ENCODE data around the gene AJAP1. TPM values are rescaled to one million over a fixed set of nuclear protein-coding genes. Genes with fewer than 3 reads are reported as not detected.

AJAP1 gene
- total RNA-seq, 1 donor from 2014 or later = 0.17 TPM

DNA sequence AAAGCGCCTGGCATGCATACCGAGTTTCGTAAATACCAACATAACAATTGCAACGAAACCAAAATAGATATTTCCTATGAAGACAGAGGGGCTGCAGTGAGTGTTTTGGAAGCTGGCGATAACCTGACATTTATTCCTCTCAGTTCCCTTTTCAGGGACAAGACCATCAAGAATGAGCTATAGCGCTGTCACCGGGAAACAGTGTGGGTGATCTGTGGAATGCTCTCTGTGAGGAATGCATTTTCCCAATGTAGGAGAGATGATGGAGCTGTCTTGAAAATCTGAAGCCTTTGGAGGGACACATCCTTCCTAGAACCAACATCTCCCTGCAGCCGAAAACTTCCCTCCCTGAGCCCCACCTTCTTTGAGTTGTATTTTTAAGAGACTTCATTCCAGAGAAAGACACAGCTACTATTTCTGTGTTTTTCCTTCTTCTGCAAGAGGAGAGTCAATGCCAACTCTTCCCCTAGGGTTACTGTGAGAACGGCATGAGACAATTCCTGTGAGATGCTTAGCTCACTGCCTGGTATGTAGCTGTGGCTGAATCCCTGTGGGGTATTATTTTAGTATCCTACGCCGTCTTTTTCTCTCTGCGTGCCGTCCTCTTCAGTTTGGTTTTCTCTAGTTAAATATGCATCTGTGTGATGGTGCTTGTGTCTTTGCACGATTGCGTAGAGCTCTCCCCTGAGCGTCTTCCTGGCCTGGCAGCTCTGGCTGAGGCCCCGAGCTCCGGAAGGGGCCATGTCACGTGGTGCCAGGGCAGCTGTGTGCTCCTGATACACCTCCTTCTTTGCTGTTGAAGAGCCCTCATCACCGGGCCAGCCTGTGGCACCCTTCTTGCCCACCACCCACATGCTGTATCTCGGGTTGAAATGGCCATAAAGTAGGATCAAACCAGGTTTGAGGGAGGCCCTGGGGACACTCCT lies 45.2 kb downstream of the AJAP1 start:
- H3K4me3 ChIP-seq (ENCODE audit: low read depth, low read length) = no peak overlapping the region
- TF ChIP-seq, protein P1, sequence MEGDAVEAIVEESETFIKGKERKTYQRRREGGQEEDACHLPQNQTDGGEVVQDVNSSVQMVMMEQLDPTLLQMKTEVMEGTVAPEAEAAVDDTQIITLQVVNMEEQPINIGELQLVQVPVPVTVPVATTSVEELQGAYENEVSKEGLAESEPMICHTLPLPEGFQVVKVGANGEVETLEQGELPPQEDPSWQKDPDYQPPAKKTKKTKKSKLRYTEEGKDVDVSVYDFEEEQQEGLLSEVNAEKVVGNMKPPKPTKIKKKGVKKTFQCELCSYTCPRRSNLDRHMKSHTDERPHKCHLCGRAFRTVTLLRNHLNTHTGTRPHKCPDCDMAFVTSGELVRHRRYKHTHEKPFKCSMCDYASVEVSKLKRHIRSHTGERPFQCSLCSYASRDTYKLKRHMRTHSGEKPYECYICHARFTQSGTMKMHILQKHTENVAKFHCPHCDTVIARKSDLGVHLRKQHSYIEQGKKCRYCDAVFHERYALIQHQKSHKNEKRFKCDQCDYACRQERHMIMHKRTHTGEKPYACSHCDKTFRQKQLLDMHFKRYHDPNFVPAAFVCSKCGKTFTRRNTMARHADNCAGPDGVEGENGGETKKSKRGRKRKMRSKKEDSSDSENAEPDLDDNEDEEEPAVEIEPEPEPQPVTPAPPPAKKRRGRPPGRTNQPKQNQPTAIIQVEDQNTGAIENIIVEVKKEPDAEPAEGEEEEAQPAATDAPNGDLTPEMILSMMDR (conservative IDR thresholded peaks at IDR 0.05; ENCODE audit: low read depth, low read length) = no peak
- DNase-seq (ENCODE audit: low read depth) = no peak

DNA sequence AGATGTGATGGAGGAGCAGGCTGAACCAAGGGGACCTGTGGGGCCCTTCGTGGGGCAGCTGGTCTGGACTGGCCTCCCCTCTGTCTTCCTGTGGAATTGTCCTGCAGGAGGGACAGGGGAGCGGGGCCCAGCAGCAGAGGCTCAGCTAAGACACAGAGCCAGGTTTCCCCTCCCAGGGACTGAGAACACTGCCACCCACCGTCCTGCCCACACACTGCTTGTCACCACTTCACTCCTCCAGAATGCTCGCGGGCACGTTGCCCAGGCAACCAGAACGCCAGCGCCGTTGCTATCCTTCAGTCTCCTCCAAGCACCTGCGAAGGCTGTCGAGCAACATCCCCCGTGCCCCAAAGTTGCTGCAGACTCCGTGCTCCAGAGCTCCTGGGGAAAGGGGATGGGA lies 46.4 kb downstream of the AJAP1 start:
- H3K4me3 ChIP-seq (ENCODE audit: low read depth, low read length) = no peak overlapping the region
- TF ChIP-seq, protein P1 (conservative IDR thresholded peaks at IDR 0.05; ENCODE audit: low read depth, low read length) = no peak
- no peak for DNase-seq (ENCODE audit: low read depth)

DNA sequence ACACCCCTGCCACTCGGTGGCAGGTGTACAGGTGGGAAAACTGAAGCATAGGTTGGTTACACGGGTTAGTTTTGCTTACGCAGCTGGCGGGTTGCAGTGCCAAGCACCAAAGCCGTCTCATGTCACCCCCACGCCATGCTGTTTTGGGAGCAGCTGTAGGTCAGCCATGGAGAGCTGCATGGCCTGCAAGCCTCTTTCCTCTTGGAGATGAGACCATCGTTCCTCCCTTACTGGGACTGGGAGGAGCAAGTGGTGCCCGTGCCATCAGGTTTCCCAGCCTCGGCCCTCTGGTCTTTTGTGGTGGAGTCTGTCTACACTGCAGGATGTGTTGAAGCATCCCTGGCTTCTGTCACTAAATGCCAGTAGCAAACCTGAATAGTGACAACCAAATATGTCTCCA lies 46.9 kb downstream of the AJAP1 start:
- TF ChIP-seq, protein P1 (conservative IDR thresholded peaks at IDR 0.05; ENCODE audit: low read depth, low read length) = no peak
- H3K4me3 ChIP-seq (ENCODE audit: low read depth, low read length) = no peak overlapping the region
- no peak for DNase-seq (ENCODE audit: low read depth)

DNA sequence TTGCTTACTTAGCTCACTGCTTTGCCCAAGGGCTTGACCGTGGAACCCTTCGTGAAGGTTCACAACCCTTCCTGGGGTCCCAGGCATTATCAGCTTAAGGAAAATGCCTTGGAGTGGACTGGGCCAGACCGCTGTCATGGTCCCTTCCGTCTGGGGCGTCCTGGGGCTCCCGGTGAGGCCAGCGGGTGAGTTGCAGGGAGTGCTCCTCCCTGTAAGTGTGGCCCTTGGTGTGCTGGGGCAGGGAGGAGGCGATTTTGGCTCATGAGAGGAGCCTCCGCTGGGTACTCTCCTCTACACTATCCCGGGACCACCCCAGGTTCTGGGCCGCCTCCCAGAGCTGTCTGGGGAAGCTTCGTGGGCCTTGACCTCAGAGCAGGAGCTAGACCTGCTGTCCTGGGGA lies 48.1 kb downstream of the AJAP1 start:
- TF ChIP-seq, protein P1 (conservative IDR thresholded peaks at IDR 0.05; ENCODE audit: low read depth, low read length) = no peak
- H3K4me3 ChIP-seq (ENCODE audit: low read depth, low read length) = no peak overlapping the region
- no peak for DNase-seq (ENCODE audit: low read depth)

DNA sequence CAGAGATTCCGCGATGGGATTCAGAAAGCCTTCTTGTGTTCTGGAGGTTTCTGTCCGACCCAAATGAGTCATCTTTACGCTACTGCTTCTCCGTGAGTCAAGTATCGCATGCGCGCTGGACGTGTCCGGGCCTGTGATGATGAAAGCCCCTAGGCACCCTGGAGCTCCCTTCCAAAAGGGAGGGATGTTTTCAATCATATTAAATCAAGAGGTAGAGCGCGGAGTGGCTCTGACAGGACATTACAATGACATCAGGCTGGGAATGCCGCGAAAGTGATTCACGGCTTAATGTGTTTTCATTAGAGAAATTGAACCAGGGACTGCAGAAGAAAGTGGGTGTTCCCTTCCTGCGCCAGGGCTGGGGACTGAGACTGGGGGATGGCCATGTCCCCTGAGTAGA lies 48.5 kb downstream of the AJAP1 start:
- DNase-seq (ENCODE audit: low read depth) = no peak
- no peak overlapping the region for H3K4me3 ChIP-seq (ENCODE audit: low read depth, low read length)
- TF ChIP-seq, protein P1 (conservative IDR thresholded peaks at IDR 0.05; ENCODE audit: low read depth, low read length) = no peak

DNA sequence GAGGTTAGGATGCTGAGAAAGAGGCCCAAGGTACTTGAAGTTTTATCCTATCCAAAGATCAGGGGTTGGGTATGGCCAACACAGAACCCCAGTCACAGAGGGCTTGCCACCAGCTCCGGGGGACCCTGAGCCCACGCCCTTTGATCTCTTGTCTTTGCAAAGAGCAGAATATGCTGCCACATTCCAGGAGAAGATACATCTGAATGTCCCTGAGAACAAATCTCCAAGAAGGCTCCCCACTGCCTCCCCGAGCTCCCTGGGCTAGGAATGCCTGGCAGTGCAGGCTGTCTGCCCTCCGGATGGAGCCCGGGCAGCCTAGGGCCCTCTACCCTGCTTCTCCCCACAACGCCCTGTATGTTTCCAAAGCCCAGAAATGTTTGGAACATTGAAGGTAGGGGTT lies 49.2 kb downstream of the AJAP1 start:
- no peak for DNase-seq (ENCODE audit: low read depth)
- no peak overlapping the region for H3K4me3 ChIP-seq (ENCODE audit: low read depth, low read length)
- TF ChIP-seq, protein P1 (conservative IDR thresholded peaks at IDR 0.05; ENCODE audit: low read depth, low read length) = no peak
